ENCODE data around the gene INHBB. TPM values are rescaled to one million over a fixed set of nuclear protein-coding genes. Genes with fewer than 3 reads are reported as not detected.

The INHBB gene
- polyA plus RNA-seq, 3 donors: 0.08 TPM; not detected in 2

GRCh38 chr2:120345608-120346007 lies 328 bp upstream of the INHBB start:
- DNase-seq: no peak
- peak overlapping the region; percentile 70 to 74 for H3K4me3 Mint-ChIP-seq
- Histone ChIP-seq H3K27me3 (ENCODE audit: control insufficient read depth in 2 of 2, insufficient read depth in 2 of 2, low read length in 2 of 2) (peaks cover 43 to 81% of the 10 kb centered on the region in 2 donors), H3K4me1 (ENCODE audit: control insufficient read depth in 1 of 2, insufficient read depth in 2 of 2, low read length in 2 of 2) (peaks cover 35 to 47% of the 10 kb centered on the region in 2 donors), H3K9me3 (replicated peaks in 1 of 2; ENCODE audit: control insufficient read depth in 1 of 2, insufficient read depth in 1 of 2, low read length in 2 of 2) (peaks cover 0 to 31% of the 10 kb centered on the region in 2 donors), H3K36me3 (replicated peaks in 1 of 2; ENCODE audit: control insufficient read depth in 1 of 2, insufficient read depth in 2 of 2, low read length in 2 of 2) (no peaks in the 10 kb centered on the region), H3K4me3 (replicated peaks in 1 of 3; ENCODE audit: low read depth in 2 of 3, low read length in 3 of 3) (peak overlapping the region in 2 of 3 experiments; percentile 35 to 71), H4K20me1 (ENCODE audit: insufficient read depth, low read length) (no peaks in the 10 kb centered on the region), H3K79me2 (ENCODE audit: insufficient read depth, low read length) (no peaks in the 10 kb centered on the region), H3K4me2 (replicated peaks; ENCODE audit: extremely low read depth, low read length, poor library complexity, severe bottlenecking) (peak overlapping the region; percentile 81), H3K27ac (ENCODE audit: low read depth in 1 of 2, low read length in 2 of 2) (no peak overlapping the region), H2AFZ (ENCODE audit: insufficient read depth, low read depth, low read length, poor library complexity, severe bottlenecking) (no peak overlapping the region), H3K9ac (ENCODE audit: insufficient read depth, low read length, poor library complexity, severe bottlenecking) (no peak overlapping the region)
- intact Hi-C loops (cut with micrococcal nuclease): loop anchor here (10.0 kb wide), 2 partner anchors 329 to 339 kb away; no protein-coding TSS in a partner anchor
- H3K36me3 Mint-ChIP-seq: peaks cover 9% of the 10 kb centered on the region in 2 donors
- peaks cover 64 to 83% (median 77%) of the 10 kb centered on the region in 3 donors for H3K27me3 Mint-ChIP-seq (ENCODE audit: low read depth in 3 of 3)
- TF ChIP-seq CTCF (IDR thresholded peaks at IDR 0.05): no peak
- peaks cover 27% of the 10 kb centered on the region for H3K4me1 Mint-ChIP-seq
- no peak overlapping the region for H3K27ac Mint-ChIP-seq
- peaks cover 0 to 31% (median 8%) of the 10 kb centered on the region in 7 donors for H3K9me3 Mint-ChIP-seq
- WGBS (ENCODE audit: insufficient coverage): under 1% methylated on average over 62 of the region's 62 CpGs

GRCh38 chr2:120346667-120347358 lies 877 bp downstream of the INHBB start:
- 1% methylated on average over 46 of the region's 54 CpGs for WGBS (ENCODE audit: insufficient coverage)
- Histone ChIP-seq H3K9me3 (replicated peaks in 1 of 2; ENCODE audit: control insufficient read depth in 1 of 2, insufficient read depth in 1 of 2, low read length in 2 of 2) (peaks cover 0 to 31% of the 10 kb centered on the region in 2 donors), H3K36me3 (replicated peaks in 1 of 2; ENCODE audit: control insufficient read depth in 1 of 2, insufficient read depth in 2 of 2, low read length in 2 of 2) (no peaks in the 10 kb centered on the region), H3K4me2 (replicated peaks; ENCODE audit: extremely low read depth, low read length, poor library complexity, severe bottlenecking) (peak overlapping the region; percentile 67), H4K20me1 (ENCODE audit: insufficient read depth, low read length) (no peaks in the 10 kb centered on the region), H3K27ac (ENCODE audit: low read depth in 1 of 2, low read length in 2 of 2) (no peak overlapping the region), H3K27me3 (ENCODE audit: control insufficient read depth in 2 of 2, insufficient read depth in 2 of 2, low read length in 2 of 2) (peaks cover 43 to 78% of the 10 kb centered on the region in 2 donors), H3K4me1 (ENCODE audit: control insufficient read depth in 1 of 2, insufficient read depth in 2 of 2, low read length in 2 of 2) (peaks cover 34 to 46% of the 10 kb centered on the region in 2 donors), H2AFZ (ENCODE audit: insufficient read depth, low read depth, low read length, poor library complexity, severe bottlenecking) (peak overlapping the region; percentile 46), H3K4me3 (replicated peaks in 1 of 3; ENCODE audit: low read depth in 2 of 3, low read length in 3 of 3) (peak overlapping the region in 1 of 3 experiments; percentile 59), H3K79me2 (ENCODE audit: insufficient read depth, low read length) (no peaks in the 10 kb centered on the region), H3K9ac (ENCODE audit: insufficient read depth, low read length, poor library complexity, severe bottlenecking) (no peak overlapping the region)
- Mint-ChIP-seq H3K9me3 (peaks cover 0 to 31% (median 8%) of the 10 kb centered on the region in 7 donors), H3K27ac (peak overlapping the region in 1 of 7 donors; percentile 14), H3K4me1 (peaks cover 27% of the 10 kb centered on the region), H3K27me3 (ENCODE audit: low read depth in 3 of 3) (peaks cover 65 to 85% (median 76%) of the 10 kb centered on the region in 3 donors), H3K4me3 (peak overlapping the region; percentile 47 to 85), H3K36me3 (peaks cover 9% of the 10 kb centered on the region in 2 donors)
- no peak for DNase-seq
- intact Hi-C loops (cut with micrococcal nuclease): loop anchor here (10.0 kb wide), 2 partner anchors 328 to 338 kb away; no protein-coding TSS in a partner anchor
- TF ChIP-seq CTCF (IDR thresholded peaks at IDR 0.05): no peak

Measured in CD14-positive monocyte (primary cell).